ENCODE results near the gene SGPP2. TPM values are rescaled to one million over a fixed set of nuclear protein-coding genes. Genes with fewer than 3 reads are reported as not detected.
A peak's percentile ranks its signal among the peaks of the same experiment; 100 is the strongest.

Gene SGPP2
- polyA plus RNA-seq, 2 of the 4 experiments (the other 2 are of a cell fraction) = 0.10 to 0.26 TPM

DNA sequence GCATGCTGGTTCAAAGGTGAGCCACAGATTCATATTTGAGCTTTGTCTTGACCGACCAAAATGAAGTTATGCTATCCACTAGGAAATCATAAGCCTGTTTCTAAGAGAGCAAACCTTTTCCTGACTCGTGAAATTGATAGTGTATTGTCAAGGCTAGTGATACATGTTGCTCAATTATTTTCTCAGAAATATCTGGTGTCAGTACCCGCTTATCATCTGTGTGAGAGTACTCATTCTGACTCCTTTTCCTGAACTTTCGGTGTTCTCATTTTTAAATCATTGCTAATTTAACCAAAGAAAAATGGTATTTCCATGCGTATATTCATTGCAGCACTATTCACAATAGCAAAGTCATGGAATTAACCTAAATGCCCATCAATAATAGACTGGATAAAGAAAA lies 56.2 kb downstream of the SGPP2 start (continued):
- TF ChIP-seq, protein P1, sequence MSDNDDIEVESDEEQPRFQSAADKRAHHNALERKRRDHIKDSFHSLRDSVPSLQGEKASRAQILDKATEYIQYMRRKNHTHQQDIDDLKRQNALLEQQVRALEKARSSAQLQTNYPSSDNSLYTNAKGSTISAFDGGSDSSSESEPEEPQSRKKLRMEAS (IDR thresholded peaks at IDR 0.05) = no peak
- TF ChIP-seq, protein P2, sequence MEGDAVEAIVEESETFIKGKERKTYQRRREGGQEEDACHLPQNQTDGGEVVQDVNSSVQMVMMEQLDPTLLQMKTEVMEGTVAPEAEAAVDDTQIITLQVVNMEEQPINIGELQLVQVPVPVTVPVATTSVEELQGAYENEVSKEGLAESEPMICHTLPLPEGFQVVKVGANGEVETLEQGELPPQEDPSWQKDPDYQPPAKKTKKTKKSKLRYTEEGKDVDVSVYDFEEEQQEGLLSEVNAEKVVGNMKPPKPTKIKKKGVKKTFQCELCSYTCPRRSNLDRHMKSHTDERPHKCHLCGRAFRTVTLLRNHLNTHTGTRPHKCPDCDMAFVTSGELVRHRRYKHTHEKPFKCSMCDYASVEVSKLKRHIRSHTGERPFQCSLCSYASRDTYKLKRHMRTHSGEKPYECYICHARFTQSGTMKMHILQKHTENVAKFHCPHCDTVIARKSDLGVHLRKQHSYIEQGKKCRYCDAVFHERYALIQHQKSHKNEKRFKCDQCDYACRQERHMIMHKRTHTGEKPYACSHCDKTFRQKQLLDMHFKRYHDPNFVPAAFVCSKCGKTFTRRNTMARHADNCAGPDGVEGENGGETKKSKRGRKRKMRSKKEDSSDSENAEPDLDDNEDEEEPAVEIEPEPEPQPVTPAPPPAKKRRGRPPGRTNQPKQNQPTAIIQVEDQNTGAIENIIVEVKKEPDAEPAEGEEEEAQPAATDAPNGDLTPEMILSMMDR (IDR thresholded peaks at IDR 0.05) = no peak
- TF ChIP-seq JUN (IDR thresholded peaks at IDR 0.05) (no peak), EHF (CRISPR knock-in tag; IDR thresholded peaks at IDR 0.05) (no peak)

DNA sequence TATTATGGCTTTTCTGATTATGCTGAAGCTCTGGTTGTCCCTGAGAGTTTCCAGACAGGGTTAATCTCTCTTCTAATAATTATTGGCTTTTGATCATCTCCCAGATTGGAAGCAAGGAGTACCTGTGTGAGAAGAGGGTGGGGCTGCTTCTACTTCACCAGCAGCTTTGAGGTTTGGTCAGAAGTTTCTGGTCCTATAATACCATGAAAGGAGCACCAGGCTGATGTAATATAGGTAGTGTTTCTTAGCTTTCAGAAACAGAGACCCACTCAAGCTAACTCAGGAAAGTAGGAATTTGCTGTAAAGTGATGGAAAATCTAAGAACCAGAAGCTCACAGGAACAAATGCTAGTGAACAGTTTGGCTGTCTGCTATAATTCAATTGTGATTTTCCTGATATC lies 57.6 kb downstream of the SGPP2 start:
- Histone ChIP-seq H3K9me3 (no peaks in the 10 kb centered on the region), H3K4me1 (no peaks in the 10 kb centered on the region), H3K27ac (no peak overlapping the region), H3K4me2 (no peak overlapping the region), H3K4me3 (no peak overlapping the region)
- FAIRE-seq (no peak), DNase-seq (ENCODE audit: low read depth in 1 of 2, low spot score in 1 of 2) (no peak), ATAC-seq (no peak)
- ChIA-PET POLR2A (no interaction called here), CTCF (no interaction called here)
- TF ChIP-seq HDAC2 (IDR thresholded peaks at IDR 0.05) (no peak), ZSCAN20 (CRISPR knock-in tag; IDR thresholded peaks at IDR 0.05) (no peak), FOXS1 (CRISPR knock-in tag; IDR thresholded peaks at IDR 0.05) (no peak), POLR2AphosphoS2 (conservative IDR thresholded peaks at IDR 0.05; ENCODE audit: low read length) (no peak), HEYL (CRISPR knock-in tag; IDR thresholded peaks at IDR 0.05) (no peak), CHD4 (IDR thresholded peaks at IDR 0.05; ENCODE audit: borderline replicate concordance) (no peak), MAFK (IDR thresholded peaks at IDR 0.05; ENCODE audit: partially characterized antibody) (no peak), HOXB5 (CRISPR knock-in tag; IDR thresholded peaks at IDR 0.05) (no peak), FOSB (CRISPR knock-in tag; IDR thresholded peaks at IDR 0.05) (no peak), POLR2A (IDR thresholded peaks at IDR 0.05; ENCODE audit: low read length) (no peak), CBX2 (IDR thresholded peaks at IDR 0.05; ENCODE audit: borderline replicate concordance, low read depth) (no peak), JUN (IDR thresholded peaks at IDR 0.05) (no peak), KDM1A (IDR thresholded peaks at IDR 0.05; ENCODE audit: low read depth) (no peak), NPAS2 (CRISPR knock-in tag; IDR thresholded peaks at IDR 0.05; ENCODE audit: borderline replicate concordance) (no peak), CEBPB (IDR thresholded peaks at IDR 0.05) (no peak), EP300 (IDR thresholded peaks at IDR 0.05) (no peak), ZC3H11A (IDR thresholded peaks at IDR 0.05) (no peak), KDM5A (IDR thresholded peaks at IDR 0.05) (no peak)
- TF ChIP-seq, protein P3, sequence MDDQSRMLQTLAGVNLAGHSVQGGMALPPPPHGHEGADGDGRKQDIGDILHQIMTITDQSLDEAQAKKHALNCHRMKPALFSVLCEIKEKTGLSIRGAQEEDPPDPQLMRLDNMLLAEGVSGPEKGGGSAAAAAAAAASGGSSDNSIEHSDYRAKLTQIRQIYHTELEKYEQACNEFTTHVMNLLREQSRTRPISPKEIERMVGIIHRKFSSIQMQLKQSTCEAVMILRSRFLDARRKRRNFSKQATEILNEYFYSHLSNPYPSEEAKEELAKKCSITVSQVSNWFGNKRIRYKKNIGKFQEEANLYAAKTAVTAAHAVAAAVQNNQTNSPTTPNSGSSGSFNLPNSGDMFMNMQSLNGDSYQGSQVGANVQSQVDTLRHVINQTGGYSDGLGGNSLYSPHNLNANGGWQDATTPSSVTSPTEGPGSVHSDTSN (IDR thresholded peaks at IDR 0.05) = no peak
- TF ChIP-seq, protein P4, sequence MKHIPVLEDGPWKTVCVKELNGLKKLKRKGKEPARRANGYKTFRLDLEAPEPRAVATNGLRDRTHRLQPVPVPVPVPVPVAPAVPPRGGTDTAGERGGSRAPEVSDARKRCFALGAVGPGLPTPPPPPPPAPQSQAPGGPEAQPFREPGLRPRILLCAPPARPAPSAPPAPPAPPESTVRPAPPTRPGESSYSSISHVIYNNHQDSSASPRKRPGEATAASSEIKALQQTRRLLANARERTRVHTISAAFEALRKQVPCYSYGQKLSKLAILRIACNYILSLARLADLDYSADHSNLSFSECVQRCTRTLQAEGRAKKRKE (CRISPR knock-in tag; IDR thresholded peaks at IDR 0.05; ENCODE audit: low read depth) = no peak

DNA sequence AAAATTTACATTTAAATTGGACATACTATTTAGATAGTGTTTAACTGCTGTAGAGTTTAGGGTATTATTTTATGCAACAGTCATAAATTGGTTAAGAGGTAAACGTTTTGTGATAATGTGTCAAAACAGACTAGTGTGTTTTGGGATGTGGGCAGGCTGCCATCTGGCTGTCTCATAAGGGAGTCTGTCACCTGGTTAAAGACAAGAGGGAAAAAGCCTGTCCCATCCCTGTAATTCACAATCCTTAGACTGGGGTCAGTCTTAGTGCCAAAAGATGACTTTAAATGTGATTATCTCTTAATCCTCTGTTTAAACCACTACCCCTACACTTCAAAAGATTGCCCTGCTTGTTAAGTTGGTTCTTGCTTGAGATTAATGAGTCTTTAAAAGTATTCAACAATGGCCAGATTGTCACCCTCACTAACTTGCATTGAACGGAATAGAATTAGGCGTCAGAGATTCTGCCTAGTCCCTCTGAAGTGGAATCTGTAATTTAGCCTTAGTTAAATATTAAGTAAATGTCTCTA lies 59.2 kb downstream of the SGPP2 start:
- FAIRE-seq (no peak), DNase-seq (ENCODE audit: low read depth in 1 of 2, low spot score in 1 of 2) (no peak), ATAC-seq (no peak)
- Histone ChIP-seq H3K4me3 (no peak overlapping the region), H3K27ac (no peak overlapping the region), H3K4me1 (no peaks in the 10 kb centered on the region), H3K9me3 (no peaks in the 10 kb centered on the region), H3K4me2 (no peak overlapping the region)
- ChIA-PET POLR2A (interaction anchor here (0.7 kb wide), 1 partner anchor 165 kb away, joined by 4 read pairs; no protein-coding TSS in a partner anchor), CTCF (interaction anchor here (1.0 kb wide), 1 partner anchor 55 kb away, joined by 3 read pairs; no protein-coding TSS in a partner anchor)
- TF ChIP-seq JUNB (IDR thresholded peaks at IDR 0.05) (no peak), RAD21 (conservative IDR thresholded peaks at IDR 0.05 in 1 of 2, IDR thresholded peaks at IDR 0.05 in 1 of 2) (0 out of 5 replicates have a peak, but pooled peaks of 1 of the 2 experiments have one; percentile 10), MAZ (IDR thresholded peaks at IDR 0.05; ENCODE audit: borderline replicate concordance, low read depth, low read length) (no peak), RARB (CRISPR knock-in tag; IDR thresholded peaks at IDR 0.05) (no peak), CEBPB (IDR thresholded peaks at IDR 0.05) (no peak), MYC (IDR thresholded peaks at IDR 0.05; ENCODE audit: borderline replicate concordance, low read length) (no peak), FOSB (CRISPR knock-in tag; IDR thresholded peaks at IDR 0.05) (no peak)
- 45% methylated on average over 3 of the region's 3 CpGs for WGBS (ENCODE audit: missing lambda C conversion rate)

All from A549 (cell line).